ENCODE results near the gene PTPN1. TPM values are rescaled to one million over a fixed set of nuclear protein-coding genes. Genes with fewer than 3 reads are reported as not detected.

The PTPN1 gene
- polyA plus RNA-seq, 3 donors: 12.4 to 21.4 (median 19.1) TPM

DNA sequence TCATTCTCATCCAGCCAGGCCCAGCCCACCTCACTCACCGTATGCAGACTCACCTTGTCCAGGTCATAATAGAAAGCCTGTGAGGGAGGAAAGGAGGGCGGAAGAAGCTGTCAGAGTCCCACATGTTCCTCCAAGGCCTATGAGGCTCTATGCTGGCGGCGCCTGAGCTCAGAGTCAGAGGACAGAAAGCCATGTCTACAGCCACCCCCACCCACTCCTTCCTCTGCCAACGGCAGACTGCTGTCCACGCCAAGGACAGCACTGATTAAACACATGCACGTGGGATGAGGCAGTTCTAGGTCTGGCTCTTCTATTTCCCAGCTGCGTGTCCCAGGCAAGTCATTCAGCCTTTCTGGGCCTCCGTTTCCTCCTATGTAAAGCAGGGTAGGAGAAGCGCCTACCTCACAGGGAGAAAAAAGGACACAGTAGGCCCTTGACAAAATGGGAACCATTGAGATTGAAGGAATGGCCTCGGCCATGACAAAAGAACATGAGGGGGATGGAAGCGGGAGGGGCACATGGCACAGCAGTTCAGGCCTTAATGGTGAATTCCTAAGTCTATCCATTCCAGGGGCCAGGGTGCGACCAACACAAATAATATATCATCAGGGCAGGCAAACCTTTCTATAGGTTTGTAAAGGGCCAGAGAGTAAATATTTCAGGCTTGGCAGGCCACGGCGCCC lies 101.1 kb downstream of the PTPN1 start:
- Histone ChIP-seq H4K20me1 (ENCODE audit: insufficient read depth, low read length) (no peaks in the 10 kb centered on the region), H3K4me3 (replicated peaks in 1 of 3; ENCODE audit: low read depth in 2 of 3, low read length in 3 of 3) (no peak overlapping the region), H3K79me2 (ENCODE audit: insufficient read depth, low read length) (no peaks in the 10 kb centered on the region), H3K36me3 (replicated peaks in 1 of 2; ENCODE audit: control insufficient read depth in 1 of 2, insufficient read depth in 2 of 2, low read length in 2 of 2) (no peaks in the 10 kb centered on the region), H2AFZ (ENCODE audit: insufficient read depth, low read depth, low read length, poor library complexity, severe bottlenecking) (no peak overlapping the region), H3K4me2 (replicated peaks; ENCODE audit: extremely low read depth, low read length, poor library complexity, severe bottlenecking) (no peak overlapping the region), H3K27ac (ENCODE audit: low read depth in 1 of 2, low read length in 2 of 2) (no peak overlapping the region), H3K9ac (ENCODE audit: insufficient read depth, low read length, poor library complexity, severe bottlenecking) (no peak overlapping the region), H3K9me3 (replicated peaks in 1 of 2; ENCODE audit: control insufficient read depth in 1 of 2, insufficient read depth in 1 of 2, low read length in 2 of 2) (no peaks in the 10 kb centered on the region), H3K4me1 (ENCODE audit: control insufficient read depth in 1 of 2, insufficient read depth in 2 of 2, low read length in 2 of 2) (no peaks in the 10 kb centered on the region), H3K27me3 (ENCODE audit: control insufficient read depth in 2 of 2, insufficient read depth in 2 of 2, low read length in 2 of 2) (no peaks in the 10 kb centered on the region)
- TF ChIP-seq, protein P1, sequence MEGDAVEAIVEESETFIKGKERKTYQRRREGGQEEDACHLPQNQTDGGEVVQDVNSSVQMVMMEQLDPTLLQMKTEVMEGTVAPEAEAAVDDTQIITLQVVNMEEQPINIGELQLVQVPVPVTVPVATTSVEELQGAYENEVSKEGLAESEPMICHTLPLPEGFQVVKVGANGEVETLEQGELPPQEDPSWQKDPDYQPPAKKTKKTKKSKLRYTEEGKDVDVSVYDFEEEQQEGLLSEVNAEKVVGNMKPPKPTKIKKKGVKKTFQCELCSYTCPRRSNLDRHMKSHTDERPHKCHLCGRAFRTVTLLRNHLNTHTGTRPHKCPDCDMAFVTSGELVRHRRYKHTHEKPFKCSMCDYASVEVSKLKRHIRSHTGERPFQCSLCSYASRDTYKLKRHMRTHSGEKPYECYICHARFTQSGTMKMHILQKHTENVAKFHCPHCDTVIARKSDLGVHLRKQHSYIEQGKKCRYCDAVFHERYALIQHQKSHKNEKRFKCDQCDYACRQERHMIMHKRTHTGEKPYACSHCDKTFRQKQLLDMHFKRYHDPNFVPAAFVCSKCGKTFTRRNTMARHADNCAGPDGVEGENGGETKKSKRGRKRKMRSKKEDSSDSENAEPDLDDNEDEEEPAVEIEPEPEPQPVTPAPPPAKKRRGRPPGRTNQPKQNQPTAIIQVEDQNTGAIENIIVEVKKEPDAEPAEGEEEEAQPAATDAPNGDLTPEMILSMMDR (IDR thresholded peaks at IDR 0.05): no peak
- Mint-ChIP-seq H3K36me3 (no peaks in the 10 kb centered on the region), H3K4me3 (no peak overlapping the region), H3K9me3 (no peaks in the 10 kb centered on the region), H3K27ac (peak overlapping the region in 1 of 7 donors; percentile 62), H3K4me1 (no peaks in the 10 kb centered on the region), H3K27me3 (ENCODE audit: low read depth in 3 of 3) (peaks cover 1 to 4% (median 1%) of the 10 kb centered on the region in 3 donors)
- DNase-seq: no peak
- intact Hi-C loops (cut with micrococcal nuclease): no loop called here
- 83% methylated on average over 8 of the region's 15 CpGs for WGBS (ENCODE audit: insufficient coverage)

GRCh38 chr20:50613438-50614169 lies 103.4 kb downstream of the PTPN1 start:
- WGBS (ENCODE audit: insufficient coverage): 94% methylated on average over 10 of the region's 15 CpGs
- Histone ChIP-seq H3K9ac (ENCODE audit: insufficient read depth, low read length, poor library complexity, severe bottlenecking) (no peak overlapping the region), H3K27me3 (ENCODE audit: control insufficient read depth in 2 of 2, insufficient read depth in 2 of 2, low read length in 2 of 2) (no peaks in the 10 kb centered on the region), H3K27ac (ENCODE audit: low read depth in 1 of 2, low read length in 2 of 2) (no peak overlapping the region), H3K4me2 (replicated peaks; ENCODE audit: extremely low read depth, low read length, poor library complexity, severe bottlenecking) (no peak overlapping the region), H2AFZ (ENCODE audit: insufficient read depth, low read depth, low read length, poor library complexity, severe bottlenecking) (no peak overlapping the region), H3K9me3 (replicated peaks in 1 of 2; ENCODE audit: control insufficient read depth in 1 of 2, insufficient read depth in 1 of 2, low read length in 2 of 2) (no peaks in the 10 kb centered on the region), H3K79me2 (ENCODE audit: insufficient read depth, low read length) (no peaks in the 10 kb centered on the region), H3K4me3 (replicated peaks in 1 of 3; ENCODE audit: low read depth in 2 of 3, low read length in 3 of 3) (no peak overlapping the region), H3K4me1 (ENCODE audit: control insufficient read depth in 1 of 2, insufficient read depth in 2 of 2, low read length in 2 of 2) (no peaks in the 10 kb centered on the region), H3K36me3 (replicated peaks in 1 of 2; ENCODE audit: control insufficient read depth in 1 of 2, insufficient read depth in 2 of 2, low read length in 2 of 2) (no peaks in the 10 kb centered on the region), H4K20me1 (ENCODE audit: insufficient read depth, low read length) (no peaks in the 10 kb centered on the region)
- TF ChIP-seq, protein P1 (IDR thresholded peaks at IDR 0.05): no peak
- Mint-ChIP-seq H3K36me3 (no peaks in the 10 kb centered on the region), H3K4me3 (no peak overlapping the region), H3K27ac (no peak overlapping the region), H3K9me3 (no peaks in the 10 kb centered on the region), H3K4me1 (no peaks in the 10 kb centered on the region), H3K27me3 (ENCODE audit: low read depth in 3 of 3) (peaks cover 0 to 7% (median 1%) of the 10 kb centered on the region in 3 donors)
- DNase-seq: no peak
- intact Hi-C loops (cut with micrococcal nuclease): no loop called here
